Osteoblast (primary cell): ENCODE measurements around the gene HPSE2. TPM values are rescaled to one million over a fixed set of nuclear protein-coding genes. Genes with fewer than 3 reads are reported as not detected.

Experiments used
- DNase-seq: peaks from one replicate; pipeline ENCODE4 v3.0.0; 2011; ENCODE audit warnings: low spot score, mixed read lengths; ENCODE audit not compliant: insufficient read length; ENCODE audit errors: missing footprints
- H2AFZ ChIP-seq: 2 replicates; pipeline ENCODE4 v1.6.0; 2011; ENCODE audit warnings: mild to moderate bottlenecking, low read length
- H3K27ac ChIP-seq: 2 replicates; pipeline ENCODE4 v1.5.1; 2011; ENCODE audit warnings: mild to moderate bottlenecking, low read depth, low read length, moderate library complexity
- H3K27me3 ChIP-seq: 2 replicates; pipeline ENCODE4 v1.6.0; 2012; ENCODE audit warnings: mild to moderate bottlenecking, control low read depth, inconsistent platforms, low read length, moderate library complexity; ENCODE audit not compliant: insufficient read depth
- H3K36me3 ChIP-seq: 2 replicates; pipeline ENCODE4 v1.5.1; 2011; ENCODE audit warnings: mild to moderate bottlenecking, low read length, control low read depth, moderate library complexity; ENCODE audit not compliant: insufficient read depth
- H3K4me1 ChIP-seq: 2 replicates; pipeline ENCODE4 v1.5.1; 2011; ENCODE audit warnings: mild to moderate bottlenecking, low read length, control low read depth, moderate library complexity; ENCODE audit not compliant: insufficient read depth
- H3K4me2 ChIP-seq: 2 replicates; pipeline ENCODE4 v1.6.0; 2011; ENCODE audit warnings: mild to moderate bottlenecking, low read length; ENCODE audit not compliant: insufficient read depth
- H3K4me3 ChIP-seq: fragments of 200-600 bp; sonication (generic); 3 replicates; pipeline ENCODE4 v1.5.1; 2012; ENCODE audit warnings: mild to moderate bottlenecking, low read length, inconsistent platforms; ENCODE audit not compliant: insufficient read depth
- H3K79me2 ChIP-seq: 2 replicates; pipeline ENCODE4 v1.6.0; 2012; ENCODE audit warnings: mild to moderate bottlenecking, low read length, control low read depth, inconsistent platforms; ENCODE audit not compliant: insufficient read depth
- H3K9me3 ChIP-seq: 2 replicates; pipeline ENCODE4 v1.5.1; 2011; ENCODE audit warnings: low read depth, low read length, control low read depth
- H4K20me1 ChIP-seq: 2 replicates; pipeline ENCODE4 v1.6.0; 2012; ENCODE audit warnings: mild to moderate bottlenecking, low read length, control low read depth; ENCODE audit not compliant: insufficient read depth
- CTCF ChIP-seq: IDR thresholded peaks from 2 replicates; pipeline ENCODE4 v1.5.1; 2011; ENCODE audit warnings: mild to moderate bottlenecking, low read depth, low read length, moderate library complexity; ENCODE audit errors: extremely low read depth
- total RNA-seq: library from RNA; depleted of rRNA; stranded (reverse); fragments of >200 nt; gene quantifications from 2 replicates; pipeline ENCODE4 v1.2.3, GENCODE V29; 2012

The HPSE2 gene
- total RNA-seq, 1 donor, result not detected

DNA sequence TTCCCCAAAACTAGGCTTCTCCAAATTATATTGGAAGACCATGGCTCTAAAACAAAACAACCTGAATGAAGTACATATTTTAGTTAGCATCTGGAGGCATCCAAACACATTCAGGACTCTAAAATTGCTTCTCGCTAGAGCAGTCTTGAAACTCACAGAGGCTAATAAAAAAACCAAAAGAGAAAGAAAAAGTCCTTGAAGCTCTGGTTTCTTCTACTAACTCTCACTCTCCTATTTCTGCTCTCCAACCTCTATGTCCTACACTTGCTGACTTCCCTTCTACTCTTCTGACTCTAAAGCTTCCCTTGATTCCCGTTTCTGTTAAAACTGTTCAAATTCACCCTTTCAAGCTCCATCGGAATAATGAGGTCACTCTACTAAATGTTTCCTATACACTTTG, 418.3 kb downstream of the HPSE2 start:
- Histone ChIP-seq H3K4me1 (no peaks in the 10 kb centered on the region), H3K27me3 (no peaks in the 10 kb centered on the region), H3K4me2 (no peak overlapping the region), H3K36me3 (no peaks in the 10 kb centered on the region), H3K4me3 (no peak overlapping the region), H3K9me3 (no peaks in the 10 kb centered on the region), H2AFZ (no peak overlapping the region), H3K27ac (no peak overlapping the region), H4K20me1 (no peaks in the 10 kb centered on the region), H3K79me2 (no peaks in the 10 kb centered on the region)
- DNase-seq, result no peak
- TF ChIP-seq CTCF, result no peak

DNA sequence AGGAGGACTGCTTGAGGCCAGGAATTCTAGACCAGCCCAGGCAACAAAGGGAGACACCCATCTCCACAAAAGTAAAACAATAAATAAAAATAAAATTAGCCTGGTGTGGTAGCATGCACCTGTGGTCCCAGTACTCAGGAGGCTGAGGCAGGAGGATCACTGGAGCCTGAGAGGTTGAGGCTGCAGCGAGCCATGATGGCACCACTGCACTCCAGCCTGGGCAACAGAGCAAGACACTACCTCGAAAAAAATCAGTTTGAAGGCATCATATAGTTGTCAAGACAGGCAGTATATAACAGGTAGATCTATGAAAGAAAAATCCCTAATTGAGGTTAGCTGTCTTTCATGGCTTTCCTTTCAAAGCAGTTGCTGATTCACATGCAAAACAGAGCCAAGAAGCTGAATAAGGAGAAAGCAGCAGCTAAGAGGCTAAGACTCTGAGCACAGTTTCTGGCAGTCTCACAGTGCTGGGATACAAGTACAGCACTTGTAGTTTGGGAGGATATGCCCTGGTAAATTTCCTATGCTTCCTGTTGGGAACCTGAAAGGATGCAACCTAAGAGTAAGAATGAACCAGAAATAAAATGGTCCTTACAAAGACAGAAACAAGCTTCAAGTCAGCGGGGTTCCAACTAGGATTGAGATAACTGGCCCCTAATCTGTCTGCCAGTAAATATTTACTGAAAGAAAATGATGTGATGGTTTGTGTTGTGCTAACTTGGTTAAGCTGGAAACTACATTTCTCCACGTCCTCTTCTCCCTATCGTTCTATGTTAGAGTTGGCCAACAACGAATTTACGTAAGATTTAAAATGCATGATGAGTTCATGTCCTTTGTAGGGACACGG, 420.4 kb downstream of the HPSE2 start:
- TF ChIP-seq CTCF, result no peak
- H3K9me3 ChIP-seq, result no peaks in the 10 kb centered on the region
- H3K27ac ChIP-seq, result no peak overlapping the region
- H3K4me3 ChIP-seq, result no peak overlapping the region
- no peak overlapping the region for H2AFZ ChIP-seq
- H4K20me1 ChIP-seq, result no peaks in the 10 kb centered on the region
- H3K27me3 ChIP-seq, result no peaks in the 10 kb centered on the region
- H3K79me2 ChIP-seq, result no peaks in the 10 kb centered on the region
- no peaks in the 10 kb centered on the region for H3K4me1 ChIP-seq
- no peaks in the 10 kb centered on the region for H3K36me3 ChIP-seq
- no peak overlapping the region for H3K4me2 ChIP-seq
- no peak for DNase-seq

- no peaks in the 10 kb centered on the region for H3K27me3 ChIP-seq
- DNase-seq, result no peak
- H3K27ac ChIP-seq, result no peak overlapping the region
- TF ChIP-seq CTCF, result no peak
- no peaks in the 10 kb centered on the region for H3K9me3 ChIP-seq
- H3K4me2 ChIP-seq, result no peak overlapping the region
- H2AFZ ChIP-seq, result no peak overlapping the region
- no peaks in the 10 kb centered on the region for H4K20me1 ChIP-seq
- H3K4me1 ChIP-seq, result no peaks in the 10 kb centered on the region
- H3K36me3 ChIP-seq, result no peaks in the 10 kb centered on the region
- no peaks in the 10 kb centered on the region for H3K79me2 ChIP-seq
- H3K4me3 ChIP-seq, result no peak overlapping the region
These were observed 421.2 kb downstream of the HPSE2 start for GRCh38 chr10:98814470-98814869.

GRCh38 chr10:98808282-98808892, 427.3 kb downstream of the HPSE2 start:
- no peaks in the 10 kb centered on the region for H3K27me3 ChIP-seq
- H2AFZ ChIP-seq, result no peak overlapping the region
- H3K79me2 ChIP-seq, result no peaks in the 10 kb centered on the region
- DNase-seq, result no peak
- no peaks in the 10 kb centered on the region for H3K4me1 ChIP-seq
- no peak for TF ChIP-seq CTCF
- H3K4me3 ChIP-seq, result no peak overlapping the region
- no peak overlapping the region for H3K4me2 ChIP-seq
- H4K20me1 ChIP-seq, result no peaks in the 10 kb centered on the region
- no peaks in the 10 kb centered on the region for H3K36me3 ChIP-seq
- H3K27ac ChIP-seq, result no peak overlapping the region
- no peaks in the 10 kb centered on the region for H3K9me3 ChIP-seq
